ENCODE data around the gene FLNA.

- TF ChIP-seq CTCF (IDR thresholded peaks at IDR 0.05) (no peak), TCF7L2 (IDR thresholded peaks at IDR 0.05; ENCODE audit: low read depth, low read length) (no peak), REST (IDR thresholded peaks at IDR 0.05; ENCODE audit: insufficient read depth in 1 of 2, low read depth in 2 of 2, low read length in 1 of 2) (no peak), SIN3A (IDR thresholded peaks at IDR 0.05; ENCODE audit: borderline replicate concordance, insufficient read depth, low read depth, low read length) (no peak)
Measured at GRCh38 chrX:154321152-154321551, 53.3 kb downstream of the FLNA start.
